Kidney epithelial cell (primary cell): ENCODE data around the gene CHRM2. TPM values are rescaled to one million over a fixed set of nuclear protein-coding genes. Genes with fewer than 3 reads are reported as not detected.

Experiments used
- DNase-seq: peaks from one replicate; pipeline ENCODE4 v3.0.0-alpha.2; 2010; ENCODE audit warnings: low read depth
- H3K27me3 ChIP-seq: 2 replicates; pipeline ENCODE4 v1.6.0; 2011; ENCODE audit warnings: low read length; ENCODE audit not compliant: control insufficient read depth, insufficient read depth
- H3K36me3 ChIP-seq: 2 replicates; pipeline ENCODE4 v1.5.1; 2011; ENCODE audit warnings: low read length; ENCODE audit not compliant: control insufficient read depth, insufficient read depth
- H3K4me3 ChIP-seq: 2 replicates; pipeline ENCODE4 v1.5.1; 2011; ENCODE audit warnings: low read depth, mild to moderate bottlenecking, control low read depth, low read length
- total RNA-seq: library from RNA; depleted of rRNA; stranded (reverse); fragments of >200 nt; gene quantifications from 2 replicates; pipeline ENCODE4 v1.2.3, GENCODE V29; 2015
- TF ChIP-seq, protein P1 (sequence below): IDR thresholded peaks from 2 replicates; pipeline ENCODE4 v1.5.1; 2011; ENCODE audit warnings: mild to moderate bottlenecking, moderate library complexity, low read length, control low read depth, inconsistent platforms; ENCODE audit not compliant: insufficient read depth, poor library complexity, severe bottlenecking

The CHRM2 gene
- total RNA-seq, 1 donor from 2014 or later = not detected

DNA sequence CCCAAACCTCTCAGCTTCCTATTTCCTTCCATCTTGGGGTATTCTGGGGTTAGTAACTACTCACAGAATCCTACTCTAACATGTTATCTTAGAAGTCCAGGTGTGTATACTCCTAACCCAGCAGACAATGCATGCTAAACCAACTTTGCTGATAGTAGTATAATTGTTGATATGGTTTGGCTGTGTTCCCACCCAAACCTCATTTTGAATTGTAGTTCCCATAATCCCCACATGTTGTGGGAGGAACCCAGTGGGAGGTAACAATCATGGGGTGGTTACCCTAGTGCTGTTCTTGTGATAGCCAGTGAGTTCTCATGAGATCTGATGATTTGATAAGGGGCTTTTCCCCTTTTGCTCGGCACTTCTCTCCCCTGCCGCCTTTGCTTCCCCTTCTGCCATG is 135.1 kb downstream of the CHRM2 start:
- no peak for DNase-seq
- TF ChIP-seq, protein P1, sequence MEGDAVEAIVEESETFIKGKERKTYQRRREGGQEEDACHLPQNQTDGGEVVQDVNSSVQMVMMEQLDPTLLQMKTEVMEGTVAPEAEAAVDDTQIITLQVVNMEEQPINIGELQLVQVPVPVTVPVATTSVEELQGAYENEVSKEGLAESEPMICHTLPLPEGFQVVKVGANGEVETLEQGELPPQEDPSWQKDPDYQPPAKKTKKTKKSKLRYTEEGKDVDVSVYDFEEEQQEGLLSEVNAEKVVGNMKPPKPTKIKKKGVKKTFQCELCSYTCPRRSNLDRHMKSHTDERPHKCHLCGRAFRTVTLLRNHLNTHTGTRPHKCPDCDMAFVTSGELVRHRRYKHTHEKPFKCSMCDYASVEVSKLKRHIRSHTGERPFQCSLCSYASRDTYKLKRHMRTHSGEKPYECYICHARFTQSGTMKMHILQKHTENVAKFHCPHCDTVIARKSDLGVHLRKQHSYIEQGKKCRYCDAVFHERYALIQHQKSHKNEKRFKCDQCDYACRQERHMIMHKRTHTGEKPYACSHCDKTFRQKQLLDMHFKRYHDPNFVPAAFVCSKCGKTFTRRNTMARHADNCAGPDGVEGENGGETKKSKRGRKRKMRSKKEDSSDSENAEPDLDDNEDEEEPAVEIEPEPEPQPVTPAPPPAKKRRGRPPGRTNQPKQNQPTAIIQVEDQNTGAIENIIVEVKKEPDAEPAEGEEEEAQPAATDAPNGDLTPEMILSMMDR = no peak
- no peaks in the 10 kb centered on the region for H3K27me3 ChIP-seq
- no peak overlapping the region for H3K4me3 ChIP-seq
- no peaks in the 10 kb centered on the region for H3K36me3 ChIP-seq

DNA sequence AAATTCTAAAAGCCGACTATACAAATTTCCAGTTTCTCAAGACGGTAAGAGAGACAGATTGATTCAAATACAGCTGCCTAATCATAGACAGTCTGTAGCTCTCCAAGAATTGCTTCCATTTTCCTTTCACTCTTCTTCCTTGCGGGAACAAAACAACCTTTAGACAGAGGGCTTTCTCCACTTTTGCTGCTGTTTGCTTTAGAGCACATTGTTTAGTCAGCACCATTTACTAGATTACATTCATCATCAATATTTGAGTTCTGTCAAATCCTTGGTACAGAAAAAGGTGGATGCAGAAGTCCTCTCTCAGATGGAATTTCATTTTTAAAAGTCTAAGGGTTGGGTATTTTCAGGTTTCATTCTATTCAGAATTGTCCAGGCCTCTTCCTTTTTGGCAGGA is 137.4 kb downstream of the CHRM2 start:
- TF ChIP-seq, protein P1 = no peak

DNA sequence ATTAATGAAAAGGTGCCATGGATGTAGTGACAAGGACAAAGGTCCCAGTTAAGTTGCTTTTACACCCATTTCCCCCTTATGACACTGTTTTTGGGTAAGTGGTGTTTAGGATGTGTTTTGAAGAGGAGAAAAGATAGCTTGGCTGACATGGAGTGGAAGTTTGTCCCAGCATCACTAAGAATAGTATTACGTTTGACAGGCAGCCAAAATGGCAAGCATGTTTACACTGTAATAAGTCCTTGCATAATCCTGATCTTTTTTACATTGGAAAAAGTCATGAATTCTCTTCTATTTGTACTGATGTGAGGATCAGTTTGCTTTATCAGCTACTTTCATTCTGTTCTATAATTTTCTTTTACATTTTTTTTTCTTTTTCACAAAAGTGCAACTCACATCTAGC is 137.8 kb downstream of the CHRM2 start:
- no peaks in the 10 kb centered on the region for H3K27me3 ChIP-seq
- no peak for DNase-seq
- H3K4me3 ChIP-seq = no peak overlapping the region
- TF ChIP-seq, protein P1 = no peak
- H3K36me3 ChIP-seq = no peaks in the 10 kb centered on the region

More for the DNA sequence above, 137.4 kb downstream of the CHRM2 start:
- no peak for DNase-seq
- Histone ChIP-seq H3K36me3 (no peaks in the 10 kb centered on the region), H3K4me3 (no peak overlapping the region), H3K27me3 (no peaks in the 10 kb centered on the region)

DNA sequence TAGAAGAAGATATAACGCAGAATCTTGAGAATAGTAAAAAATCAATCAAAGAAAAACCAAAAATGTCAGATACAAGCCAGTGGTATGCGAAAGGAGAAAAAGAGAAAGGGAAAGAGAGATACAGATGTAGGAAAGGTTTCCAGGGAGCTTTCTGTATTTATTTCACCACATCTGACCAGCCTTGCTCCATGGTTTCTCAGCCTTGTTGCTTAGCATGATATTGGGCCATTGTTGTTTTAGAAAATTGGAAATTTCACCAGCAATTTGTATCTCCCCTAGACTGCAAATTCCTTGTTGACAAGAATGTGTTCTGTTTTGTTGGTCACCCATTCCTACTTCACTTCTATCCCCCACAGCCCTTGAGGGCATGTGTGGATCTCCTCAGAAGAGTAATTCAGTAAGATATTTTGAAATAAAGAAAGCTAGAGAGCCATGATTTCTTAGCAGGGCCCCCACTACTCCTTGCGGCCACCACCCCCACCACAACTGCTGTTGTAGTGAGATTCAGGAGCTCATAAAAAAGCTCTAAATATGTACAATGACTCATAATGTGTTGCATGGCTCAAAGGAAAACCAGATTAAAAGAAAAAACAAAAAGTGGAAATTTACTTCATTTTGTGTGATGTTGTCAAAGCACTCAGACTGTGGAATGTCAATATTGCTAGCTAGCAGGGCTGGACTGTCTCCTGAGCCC is 138.7 kb downstream of the CHRM2 start:
- no peaks in the 10 kb centered on the region for H3K36me3 ChIP-seq
- DNase-seq = no peak
- TF ChIP-seq, protein P1 = no peak
- no peaks in the 10 kb centered on the region for H3K27me3 ChIP-seq
- no peak overlapping the region for H3K4me3 ChIP-seq

DNA sequence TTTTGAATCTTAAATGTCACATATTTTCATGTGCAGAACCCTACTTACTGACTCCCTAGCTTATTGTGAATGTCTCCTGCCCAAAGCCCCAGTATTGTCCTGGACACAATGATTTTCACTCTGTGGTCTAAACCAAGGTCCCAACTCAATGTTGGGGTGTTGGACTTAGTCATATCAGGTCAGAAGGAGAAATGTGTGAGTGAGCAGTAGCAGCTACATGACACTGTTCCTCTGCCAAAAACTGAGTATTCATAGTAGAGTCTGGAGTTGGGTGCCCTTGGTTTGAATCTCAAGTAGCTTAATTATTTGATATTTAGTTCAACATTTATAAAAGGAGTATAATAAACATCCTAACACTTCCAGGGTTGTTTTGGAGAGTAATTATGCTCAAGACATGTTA is 141.0 kb downstream of the CHRM2 start:
- no peak for DNase-seq
- Histone ChIP-seq H3K36me3 (no peaks in the 10 kb centered on the region), H3K4me3 (no peak overlapping the region), H3K27me3 (no peaks in the 10 kb centered on the region)
- TF ChIP-seq, protein P1 = no peak

DNA sequence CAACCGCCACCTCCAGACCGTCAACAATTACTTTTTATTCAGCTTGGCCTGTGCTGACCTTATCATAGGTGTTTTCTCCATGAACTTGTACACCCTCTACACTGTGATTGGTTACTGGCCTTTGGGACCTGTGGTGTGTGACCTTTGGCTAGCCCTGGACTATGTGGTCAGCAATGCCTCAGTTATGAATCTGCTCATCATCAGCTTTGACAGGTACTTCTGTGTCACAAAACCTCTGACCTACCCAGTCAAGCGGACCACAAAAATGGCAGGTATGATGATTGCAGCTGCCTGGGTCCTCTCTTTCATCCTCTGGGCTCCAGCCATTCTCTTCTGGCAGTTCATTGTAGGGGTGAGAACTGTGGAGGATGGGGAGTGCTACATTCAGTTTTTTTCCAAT is 146.6 kb downstream of the CHRM2 start:
- Histone ChIP-seq H3K27me3 (no peaks in the 10 kb centered on the region), H3K4me3 (no peak overlapping the region), H3K36me3 (no peaks in the 10 kb centered on the region)
- no peak for DNase-seq
- TF ChIP-seq, protein P1 = no peak
